ENCODE results near the gene KPNB1.

Gene KPNB1

GRCh38 chr17:47714773-47715396 lies 65.2 kb downstream of the KPNB1 start:
- DNase-seq = no peak

DNA sequence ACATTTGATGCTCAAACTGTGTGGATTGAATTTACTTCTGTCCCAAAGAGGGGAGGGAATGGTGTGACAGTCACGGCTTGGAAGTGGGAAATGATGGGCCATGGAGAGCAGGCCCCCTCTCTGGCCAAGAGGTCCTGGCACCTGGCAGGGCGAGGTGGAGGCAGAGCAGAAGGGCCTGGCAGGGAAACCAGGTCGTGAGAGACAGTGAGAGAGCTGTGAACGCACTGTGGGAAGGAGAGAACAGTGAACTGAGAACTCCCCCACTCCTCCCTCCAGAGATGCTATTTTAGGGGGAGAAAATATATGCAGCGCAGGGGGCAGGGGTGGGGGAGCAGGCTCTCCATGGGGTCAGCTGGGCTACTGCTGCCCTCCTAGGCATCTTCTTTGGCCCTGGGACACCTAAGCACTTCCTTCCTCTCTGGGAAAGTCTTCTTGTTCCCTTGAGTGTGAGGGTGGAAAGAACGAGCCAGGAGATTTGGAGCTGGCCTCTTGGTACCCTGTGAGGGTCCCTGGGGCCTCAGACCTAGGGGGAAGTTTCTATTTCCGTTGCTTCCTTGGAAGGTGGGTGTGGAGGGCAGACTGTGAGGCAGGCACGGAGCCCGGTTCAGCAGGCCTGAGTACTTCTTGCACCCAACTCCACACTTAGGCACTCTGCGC lies 66.1 kb downstream of the KPNB1 start:
- no peak for DNase-seq

DNA sequence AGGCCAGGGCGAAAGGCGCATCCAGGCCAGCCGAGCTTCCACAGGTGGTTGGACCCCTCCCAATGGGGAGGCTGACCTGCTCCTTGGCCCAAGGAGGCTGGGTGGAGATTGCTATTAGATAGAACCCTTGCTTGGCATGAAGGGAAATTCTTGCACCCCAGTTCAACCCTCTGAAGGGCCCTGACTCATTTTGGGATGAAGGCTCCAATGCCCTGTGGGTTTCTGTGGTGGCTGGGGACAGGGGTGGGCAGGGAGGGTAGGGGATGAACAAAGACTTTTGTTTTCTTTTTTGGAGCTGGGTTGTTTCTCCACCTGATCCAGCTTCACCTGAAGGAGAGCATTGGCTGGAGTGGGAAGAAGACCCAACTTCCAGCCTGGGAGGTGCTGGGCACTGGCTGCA lies 66.7 kb downstream of the KPNB1 start:
- DNase-seq = no peak

- no peak for DNase-seq
These were observed 67.6 kb downstream of the KPNB1 start for GRCh38 chr17:47717261-47717697.

DNA sequence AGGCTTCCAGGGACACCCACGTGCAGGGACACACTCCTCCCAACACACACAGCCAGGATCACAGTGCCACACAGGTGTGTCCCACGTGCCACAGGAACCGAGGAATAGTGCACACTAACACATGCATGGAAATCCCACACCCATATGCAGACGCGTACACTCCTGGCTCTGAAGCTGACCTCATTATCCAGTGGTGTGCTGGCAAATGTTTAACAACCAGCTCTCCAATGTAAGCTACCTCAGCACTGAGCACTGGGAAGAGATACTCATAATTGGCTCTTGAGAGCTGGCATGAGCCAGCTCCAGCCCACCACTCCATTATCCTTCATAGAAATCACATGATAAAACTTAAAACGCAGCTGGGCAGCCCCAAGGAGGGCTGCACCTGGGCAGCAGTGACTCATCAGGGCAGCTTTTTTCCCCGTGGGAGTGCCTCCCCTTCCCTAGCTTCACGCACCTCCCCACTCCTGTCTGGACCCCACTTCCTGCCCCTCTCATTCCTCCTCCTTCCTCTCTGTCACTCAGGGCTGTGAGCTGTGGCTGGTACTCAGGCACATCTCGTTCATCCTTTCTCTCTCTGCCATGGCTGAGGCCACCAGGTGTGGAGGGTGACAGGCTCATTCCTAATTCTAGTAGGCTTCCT lies 68.4 kb downstream of the KPNB1 start:
- no peak for DNase-seq

DNA sequence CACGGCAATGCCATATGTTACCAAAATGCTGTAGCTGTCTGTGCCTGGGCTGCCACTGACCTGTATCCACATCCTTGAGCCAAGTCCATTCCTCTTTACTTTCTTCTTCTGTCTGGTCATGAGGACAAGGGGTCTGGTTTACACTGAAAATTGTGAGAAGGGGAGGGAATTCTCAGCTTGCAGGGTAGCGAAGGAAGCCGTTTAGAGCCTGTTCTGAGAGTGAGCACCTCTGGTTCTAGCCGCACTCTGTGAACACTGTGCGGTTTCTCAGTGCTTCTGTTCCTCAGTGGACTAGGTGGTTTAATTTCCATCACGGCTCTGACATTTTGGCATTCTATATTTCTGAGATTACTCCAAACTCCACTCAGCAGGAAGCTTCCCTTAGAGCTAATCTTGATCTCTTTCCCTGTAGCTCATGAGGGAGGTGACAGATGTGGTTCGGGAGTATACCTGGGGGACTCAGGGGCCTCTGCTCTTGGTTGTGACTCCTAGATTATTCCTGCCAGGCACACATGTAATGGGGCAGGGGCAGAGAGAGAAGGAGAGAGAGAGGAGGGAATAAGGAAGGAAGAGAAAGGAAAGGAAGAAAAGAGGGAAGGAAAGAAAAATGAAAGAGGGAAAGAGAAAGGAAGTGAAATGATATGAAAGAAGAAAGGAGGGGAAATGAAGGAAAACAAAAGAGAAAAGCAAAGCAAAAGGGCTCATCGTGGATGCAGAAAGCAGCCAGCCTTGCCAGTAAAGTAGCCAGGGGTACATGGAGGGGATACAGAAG lies 69.1 kb downstream of the KPNB1 start:
- no peak for DNase-seq

GRCh38 chr17:47719411-47720152 lies 69.9 kb downstream of the KPNB1 start:
- no peak for DNase-seq

GRCh38 chr17:47720196-47720595 lies 70.5 kb downstream of the KPNB1 start:
- no peak for DNase-seq

DNA sequence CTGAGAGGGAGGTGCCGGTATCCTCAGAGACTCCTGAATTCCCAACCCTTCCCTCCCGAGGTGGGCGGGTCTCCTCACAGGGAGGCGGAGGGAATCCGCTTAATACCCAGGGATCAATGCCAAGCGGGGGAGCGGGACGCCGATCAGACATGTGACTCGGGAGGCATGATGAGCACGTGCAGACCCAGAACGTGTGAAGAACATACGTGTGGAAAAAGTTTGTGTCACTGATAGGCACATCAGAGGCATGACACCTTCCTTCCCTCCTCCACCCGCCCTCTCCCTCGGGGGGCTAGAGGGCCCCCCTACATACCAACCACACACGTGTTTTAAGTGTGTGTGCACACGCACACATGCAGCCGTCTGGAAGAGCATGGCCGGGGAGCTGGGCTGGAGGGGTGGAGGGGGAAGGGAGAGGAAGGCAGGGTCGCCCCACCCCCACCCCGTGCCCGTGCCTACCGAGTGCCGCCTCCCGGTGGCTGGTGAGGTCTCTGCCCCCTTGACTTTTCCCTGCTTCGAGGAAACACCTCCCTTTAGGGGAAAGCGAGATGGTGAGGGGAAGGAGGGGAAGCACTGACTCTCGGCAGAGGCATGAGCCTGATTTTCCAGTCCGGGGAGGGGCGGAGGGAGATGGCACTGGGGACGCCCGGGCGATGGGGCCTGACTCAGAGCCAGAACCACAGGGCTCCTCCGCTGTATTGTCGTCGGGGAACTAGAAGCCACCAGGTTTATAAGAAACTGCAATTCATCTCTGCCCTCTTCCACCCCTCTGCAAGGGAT lies 71.2 kb downstream of the KPNB1 start:
- DNase-seq = no peak

DNA sequence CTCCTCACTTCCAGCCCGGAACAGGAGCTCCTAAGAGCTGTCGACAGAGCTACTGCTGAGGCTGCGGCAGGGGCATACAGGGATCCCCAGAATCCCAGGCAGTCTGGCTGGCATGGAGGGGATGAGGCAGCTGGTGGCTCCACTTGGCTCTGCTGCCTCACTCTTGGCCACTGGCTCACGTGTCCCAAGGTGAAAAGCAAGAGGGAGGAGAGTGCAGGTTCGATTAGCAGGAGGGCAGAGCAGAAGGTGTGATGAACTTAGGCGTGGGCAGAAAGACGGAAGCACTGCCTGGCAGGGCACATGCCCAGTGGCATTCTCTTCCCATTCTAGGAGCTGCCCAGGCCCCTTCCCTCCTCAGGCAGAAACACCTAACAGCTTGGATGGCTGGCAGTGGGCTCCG lies 72.0 kb downstream of the KPNB1 start:
- DNase-seq = no peak

DNA sequence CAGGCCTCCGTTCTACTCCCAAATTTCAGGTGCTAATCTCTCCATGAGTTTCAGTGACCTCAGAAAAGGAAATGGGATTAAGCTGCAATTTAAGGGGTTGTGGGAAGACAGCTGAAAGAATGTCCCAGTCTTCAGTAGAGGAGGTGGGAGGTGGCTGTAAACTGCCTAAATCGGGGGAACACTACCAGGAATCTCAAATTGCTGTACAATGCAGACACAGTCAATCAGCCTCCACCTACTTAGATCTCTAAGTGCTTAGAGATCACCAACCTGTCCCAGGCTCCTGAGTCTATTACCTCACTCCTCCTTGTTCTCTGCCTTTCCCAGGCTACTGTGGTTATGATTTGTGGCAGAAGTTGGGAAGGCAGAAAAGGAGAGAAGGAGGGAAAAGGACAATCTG lies 75.0 kb downstream of the KPNB1 start:
- DNase-seq = no peak

- DNase-seq = no peak
These were observed 75.9 kb downstream of the KPNB1 start for GRCh38 chr17:47725446-47726111.

DNA sequence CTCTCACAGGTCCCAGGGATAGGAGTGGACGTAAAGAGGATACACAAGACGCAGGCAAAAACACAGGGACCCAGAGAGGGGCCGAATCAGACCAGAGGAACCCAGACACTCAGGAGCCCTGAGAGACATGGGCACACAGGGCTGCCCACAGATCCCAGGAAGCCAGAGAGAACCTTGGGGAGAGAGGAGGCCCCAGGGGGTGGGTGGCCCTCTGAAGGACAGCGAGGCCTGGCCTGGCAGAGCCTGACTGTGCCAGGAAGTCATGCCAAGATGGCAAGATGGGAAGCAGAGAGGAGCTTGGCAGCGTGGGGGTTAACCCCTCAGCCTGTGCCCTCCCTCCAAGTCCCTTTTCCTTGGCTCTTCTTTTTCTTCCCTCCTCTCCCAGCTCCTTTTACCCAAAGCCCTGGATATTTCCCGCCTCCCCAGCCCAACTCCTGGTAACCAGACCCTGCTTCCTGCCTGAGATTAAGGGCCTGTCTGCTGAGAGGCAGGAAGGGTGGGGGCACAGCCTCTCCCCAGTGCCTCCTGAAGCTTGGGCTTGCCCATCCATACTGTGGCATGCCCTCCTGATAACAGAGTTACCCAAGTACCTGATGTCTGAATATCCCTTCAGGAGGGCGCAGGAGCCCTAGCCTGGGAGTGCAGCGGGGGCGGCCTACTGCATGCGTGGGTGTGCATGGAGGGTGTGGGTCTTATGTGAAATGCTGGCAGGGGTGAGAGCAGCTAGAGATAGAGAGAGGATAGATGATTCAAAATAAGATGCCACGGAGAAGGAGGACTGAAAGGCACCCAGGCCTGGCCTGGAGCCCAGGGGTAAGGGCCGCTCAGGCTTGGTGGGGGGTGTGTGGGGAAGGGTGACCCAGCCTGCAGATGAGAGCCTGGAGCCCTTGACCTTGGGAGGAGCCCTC lies 77.3 kb downstream of the KPNB1 start:
- DNase-seq = no peak

DNA sequence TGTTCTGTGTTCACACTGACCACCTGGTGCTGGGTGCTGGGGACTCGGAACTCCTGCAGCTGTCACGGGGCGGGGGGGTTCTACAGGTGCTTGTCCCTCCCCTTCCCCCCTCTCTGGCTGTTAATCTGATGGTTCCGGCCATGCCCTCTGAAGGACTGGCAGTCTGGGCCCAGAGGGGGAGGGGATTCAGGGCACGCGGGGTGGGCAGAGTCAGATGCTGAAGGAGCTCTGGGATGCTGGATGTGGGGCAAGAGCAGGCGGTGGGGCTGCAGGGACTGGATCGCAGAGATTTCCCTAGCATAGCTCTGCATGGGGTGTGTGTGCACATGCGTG lies 78.0 kb downstream of the KPNB1 start:
- no peak for DNase-seq

- DNase-seq = no peak
These were observed 78.6 kb downstream of the KPNB1 start for GRCh38 chr17:47728214-47728877.

GRCh38 chr17:47729476-47729875 lies 79.8 kb downstream of the KPNB1 start:
- DNase-seq = no peak

DNA sequence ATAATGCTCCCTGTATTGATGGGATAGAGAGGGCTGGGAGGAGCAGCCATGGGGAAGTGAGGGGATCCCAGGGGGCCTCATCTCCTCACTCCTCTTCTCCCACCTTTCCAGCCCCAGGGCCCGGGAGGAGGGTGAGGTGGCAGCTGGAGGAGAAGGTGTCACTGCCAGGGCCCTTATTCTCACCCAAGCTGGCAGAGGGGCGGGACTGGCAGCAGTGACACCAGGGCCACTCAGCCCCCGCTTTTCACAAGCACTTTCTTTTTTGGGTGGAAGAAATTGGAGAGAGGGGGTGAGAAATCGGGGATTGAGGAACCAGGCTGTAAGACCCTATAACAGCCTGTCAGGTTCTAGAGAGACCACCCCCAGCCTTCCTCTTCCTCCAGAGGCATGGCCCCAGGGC lies 81.0 kb downstream of the KPNB1 start:
- DNase-seq = no peak

- no peak for DNase-seq
These were observed 81.7 kb downstream of the KPNB1 start for GRCh38 chr17:47731396-47731795.

GRCh38 chr17:47732399-47733046 lies 82.8 kb downstream of the KPNB1 start:
- DNase-seq = no peak

Data from KG1 (cell line).